HCT116 (cell line): Measurements from ENCODE around the gene FNDC3A. TPM values are rescaled to one million over a fixed set of nuclear protein-coding genes. Genes with fewer than 3 reads are reported as not detected.

Source experiments
- ATAC-seq: fragments of 200-7000 bp; cut with Tn5 transposase; 2 replicates; pipeline ENCODE4 v1.9.1; 2020; ENCODE audit warnings: mild to moderate bottlenecking, moderate library complexity
- BruUV-seq: library from RNA; stranded (reverse); fragments of 400-500 nt; replicated peaks from 2 replicates; lab custom pipeline; 2021; lab: Mats Ljungman, UMichigan
- CTCF ChIA-PET: fragments of 300-600 bp; sonication (Branson Sonifier 250); formaldehyde crosslinking; loops from one replicate; lab custom pipeline; 2021; ENCODE audit warnings: antibody characterized with exemption; lab: Charles Lee
- POLR2A ChIA-PET: fragments of 300-600, 350-600 bp; sonication (Branson Sonifier 250); formaldehyde crosslinking; loops from one replicate; lab custom pipeline; 2021; ENCODE audit warnings: antibody characterized with exemption; lab: Charles Lee
- RAD21 ChIA-PET, 2 experiments: fragments of 300-600 bp; sonication (Branson Sonifier 250); formaldehyde crosslinking; loops; one replicate each; lab custom pipeline; 2023; ENCODE audit warnings: low total read pairs in 2 of 2; ENCODE audit not compliant: uncharacterized antibody in 2 of 2, unreplicated experiment in 2 of 2, low non-redundant PET in 1 of 2; lab: Charles Lee
- DNase-seq: peaks from one replicate; pipeline ENCODE4 v3.0.0-alpha.2; 2010; ENCODE audit warnings: low read depth, low spot score
- H2AFZ ChIP-seq: fragments of 200-600 bp; shearing (Covaris generic), sonication (generic); 2 replicates; pipeline ENCODE4 v1.6.1; 2017; ENCODE audit warnings: low read depth, mixed run types, mixed read lengths, antibody characterized with exemption, low read length; ENCODE audit not compliant: poor library complexity, severe bottlenecking
- H3K27ac ChIP-seq: 2 replicates; pipeline ENCODE4 v1.5.1; 2012; ENCODE audit warnings: low read depth, low read length
- H3K27me3 ChIP-seq: fragments of 200-600 bp; sonication (generic); 2 replicates; pipeline ENCODE4 v1.6.1; 2016; ENCODE audit warnings: mixed run types, low read length, mixed read lengths; ENCODE audit not compliant: insufficient read depth
- H3K36me3 ChIP-seq, 2 experiments: fragments of 200-500 bp in 1 of 2; fragments of 200-600 bp in 1 of 2; sonication (Bioruptor generic) in 1 of 2; sonication (generic) in 1 of 2; 2 replicates each; pipeline versions ENCODE4 v1.5.1 to v1.6.1; 2014 to 2016; ENCODE audit warnings: low read length in 2 of 2, inconsistent platforms in 1 of 2, mixed read lengths in 1 of 2, mixed run types in 1 of 2; ENCODE audit not compliant: insufficient read depth in 2 of 2, control insufficient read depth in 1 of 2
- H3K4me1 ChIP-seq, 2 experiments: fragments of 200-600 bp in 1 of 2; sonication (generic) in 1 of 2; 2 replicates each; pipeline versions ENCODE4 v1.5.1 to v1.6.1; 2012 to 2017; ENCODE audit warnings: low read length in 2 of 2, inconsistent platforms in 1 of 2, mild to moderate bottlenecking in 1 of 2, mixed read lengths in 1 of 2, mixed run types in 1 of 2, moderate library complexity in 1 of 2; ENCODE audit not compliant: insufficient read depth in 2 of 2, control insufficient read depth in 1 of 2
- H3K4me2 ChIP-seq: fragments of 200-600 bp; sonication (generic); 2 replicates; pipeline ENCODE4 v1.6.1; 2017; ENCODE audit warnings: mixed run types, low read length, mixed read lengths
- H3K4me3 ChIP-seq, 2 experiments: fragments of 200-600 bp in 1 of 2; sonication (generic) in 1 of 2; replicated peaks in 1 of 2; 2 replicates each; pipeline ENCODE4 v1.5.1; 2011 to 2016; ENCODE audit warnings: low read length in 2 of 2, control low read depth in 1 of 2, low read depth in 1 of 2, mild to moderate bottlenecking in 1 of 2, mixed read lengths in 1 of 2, mixed run types in 1 of 2
- H3K79me2 ChIP-seq: fragments of 200-600 bp; sonication (generic); 2 replicates; pipeline ENCODE4 v1.6.1; 2017; ENCODE audit warnings: mild to moderate bottlenecking, mixed run types, low read length, moderate library complexity, mixed read lengths; ENCODE audit not compliant: insufficient read depth
- H3K9ac ChIP-seq: fragments of 200-600 bp; sonication (generic); 2 replicates; pipeline ENCODE4 v1.6.1; 2016; ENCODE audit warnings: low read length, mixed read lengths
- H3K9me2 ChIP-seq: fragments of 200-600 bp; sonication (generic), shearing (Covaris generic); 2 replicates; pipeline ENCODE4 v1.6.1; 2017; ENCODE audit warnings: mixed run types, mild to moderate bottlenecking, moderate library complexity; ENCODE audit not compliant: insufficient read depth
- H3K9me3 ChIP-seq, 2 experiments: fragments of 200-500 bp in 1 of 2; fragments of 200-600 bp in 1 of 2; sonication (Bioruptor generic) in 1 of 2; sonication (generic) in 1 of 2; 2 replicates each; pipeline ENCODE4 v1.6.1; 2014 to 2017; ENCODE audit warnings: low read length in 2 of 2, mixed read lengths in 2 of 2, inconsistent platforms in 1 of 2, low read depth in 1 of 2, mild to moderate bottlenecking in 1 of 2, mixed run types in 1 of 2, moderate library complexity in 1 of 2; ENCODE audit not compliant: control insufficient read depth in 1 of 2, insufficient read depth in 1 of 2
- H4K20me1 ChIP-seq: fragments of 200-600 bp; sonication (generic), shearing (Covaris generic); 2 replicates; pipeline ENCODE4 v1.6.1; 2017; ENCODE audit warnings: mixed run types, mild to moderate bottlenecking, moderate library complexity; ENCODE audit not compliant: insufficient read depth
- CBX3 ChIP-seq: IDR thresholded peaks from 2 replicates; pipeline ENCODE4 v1.6.1; 2012; ENCODE audit warnings: low read depth
- CEBPB ChIP-seq: IDR thresholded peaks from 2 replicates; pipeline ENCODE4 v1.6.1; 2012; ENCODE audit warnings: low read depth
- EGR1 ChIP-seq: IDR thresholded peaks from 2 replicates; pipeline ENCODE4 v1.6.1; 2012; ENCODE audit warnings: low read depth
- EZH2 ChIP-seq: fragments of 200-600 bp; sonication (generic); IDR thresholded peaks from 2 replicates; pipeline ENCODE4 v1.6.1; 2017; ENCODE audit warnings: antibody characterized with exemption, mixed run types
- EZH2phosphoT487 ChIP-seq: fragments of 200-600 bp; IDR thresholded peaks from 2 replicates; pipeline ENCODE4 v1.6.1; 2018; ENCODE audit warnings: antibody characterized with exemption, borderline replicate concordance
- FOSL1 ChIP-seq: IDR thresholded peaks from 2 replicates; pipeline ENCODE4 v1.6.1; 2012; ENCODE audit warnings: low read depth
- JUND ChIP-seq: IDR thresholded peaks from 2 replicates; pipeline ENCODE4 v1.6.1; 2012
- POLR2A ChIP-seq: IDR thresholded peaks from 2 replicates; pipeline ENCODE4 v1.7.0; 2011; ENCODE audit warnings: borderline replicate concordance; ENCODE audit not compliant: insufficient read depth, insufficient read length; ENCODE audit errors: extremely low read depth
- POLR2AphosphoS5 ChIP-seq: IDR thresholded peaks from 2 replicates; pipeline ENCODE4 v1.6.1; 2011; ENCODE audit warnings: mild to moderate bottlenecking, low read depth, low read length, moderate library complexity
- RAD21 ChIP-seq: IDR thresholded peaks from 2 replicates; pipeline ENCODE4 v1.6.1; 2012; ENCODE audit warnings: low read depth, mild to moderate bottlenecking
- SP1 ChIP-seq: IDR thresholded peaks from 2 replicates; pipeline ENCODE4 v1.6.1; 2012; ENCODE audit warnings: low read depth
- TCF7L2 ChIP-seq: IDR thresholded peaks from 2 replicates; pipeline ENCODE4 v1.7.0; 2011; ENCODE audit warnings: borderline replicate concordance, inconsistent platforms; ENCODE audit not compliant: insufficient read depth, insufficient read length; ENCODE audit errors: extremely low read depth
- YY1 ChIP-seq: IDR thresholded peaks from 2 replicates; pipeline ENCODE4 v1.6.1; 2011; ENCODE audit warnings: low read length, low read depth, moderate library complexity, mild to moderate bottlenecking; ENCODE audit not compliant: insufficient replicate concordance; ENCODE audit errors: extremely low read depth
- ZFX ChIP-seq: fragments of 450-650 bp; IDR thresholded peaks from 2 replicates; pipeline ENCODE4 v1.6.1; 2017
- ZNF274 ChIP-seq: fragments of 200-500 bp; sonication (Bioruptor generic); IDR thresholded peaks from 2 replicates; pipeline ENCODE4 v1.6.1; 2014; ENCODE audit warnings: mild to moderate bottlenecking, low read depth, low read length, inconsistent platforms
- intact Hi-C: fragments of 100-400 bp; cut with micrococcal nuclease; formaldehyde crosslinking; loops from 2 replicates; pipeline ENCODE4 v1.10.0; 2022
- total RNA-seq: library from RNA; stranded (reverse); gene quantifications from one replicate; pipeline ENCODE4 v1.2.1, GENCODE V29; 2021; ENCODE audit not compliant: unreplicated experiment
- TF ChIP-seq, protein P1 (sequence below): IDR thresholded peaks from 2 replicates; pipeline ENCODE4 v1.6.1; 2012
- TF ChIP-seq, protein P2 (sequence below): IDR thresholded peaks from 2 replicates; pipeline ENCODE4 v1.6.1; 2012; ENCODE audit warnings: low read depth
- TF ChIP-seq, protein P3 (sequence below), 3 experiments: fragments of 200-600 bp in 1 of 3; sonication (generic) in 1 of 3; IDR thresholded peaks in 2 of 3; conservative IDR thresholded peaks in 1 of 3; 2 replicates each; pipeline ENCODE4 v1.5.1; 2012 to 2017; ENCODE audit warnings: low read depth in 2 of 3, low read length in 2 of 3, antibody characterized with exemption in 1 of 3, borderline replicate concordance in 1 of 3, control low read depth in 1 of 3, mild to moderate bottlenecking in 1 of 3, mixed read lengths in 1 of 3, mixed run types in 1 of 3, moderate library complexity in 1 of 3; ENCODE audit not compliant: insufficient read depth in 1 of 3
- TF ChIP-seq, protein P4 (sequence below): IDR thresholded peaks from 2 replicates; pipeline ENCODE4 v1.6.1; 2011; ENCODE audit warnings: mild to moderate bottlenecking, low read length, moderate library complexity; ENCODE audit not compliant: insufficient replicate concordance; ENCODE audit errors: extremely low read depth

Gene FNDC3A
- total RNA-seq, 1 experiment from 2014 or later, result 30.5 TPM

GRCh38 chr13:49258089-49258796 lies 282.5 kb downstream of the FNDC3A start:
- no TSS peak for BruUV-seq
- POLR2A ChIA-PET, result interaction anchor here (1.1 kb wide), 1 partner anchor 10 kb away, joined by 3 read pairs; the partner anchor contains the start of gene CDADC1
- RAD21 ChIA-PET, result no interaction called here

More at GRCh38 chr13:49258089-49258796, 282.5 kb downstream of the FNDC3A start:
- no peaks in the 10 kb centered on the region for H3K79me2 ChIP-seq
- no peaks in the 10 kb centered on the region for H3K9me2 ChIP-seq
- H3K27me3 ChIP-seq, result no peaks in the 10 kb centered on the region
- CTCF ChIA-PET, result no interaction called here
- intact Hi-C loops, result no loop called here
- H3K4me1 ChIP-seq, result no peaks in the 10 kb centered on the region
- H3K4me3 ChIP-seq, result no peak overlapping the region
- ATAC-seq, result no peak
- H3K4me2 ChIP-seq, result no peak overlapping the region
- no peaks in the 10 kb centered on the region for H4K20me1 ChIP-seq
- no peak overlapping the region for H3K9ac ChIP-seq
- no peak for DNase-seq
- TF ChIP-seq EZH2, result no peak
- no peak for TF ChIP-seq JUND
- TF ChIP-seq RAD21, result no peak
- no peak for TF ChIP-seq EZH2phosphoT487
- TF ChIP-seq POLR2A, result no peak
- no peak for TF ChIP-seq CBX3
- TF ChIP-seq, protein P1, sequence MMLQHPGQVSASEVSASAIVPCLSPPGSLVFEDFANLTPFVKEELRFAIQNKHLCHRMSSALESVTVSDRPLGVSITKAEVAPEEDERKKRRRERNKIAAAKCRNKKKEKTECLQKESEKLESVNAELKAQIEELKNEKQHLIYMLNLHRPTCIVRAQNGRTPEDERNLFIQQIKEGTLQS, result no peak
- TF ChIP-seq, protein P2, sequence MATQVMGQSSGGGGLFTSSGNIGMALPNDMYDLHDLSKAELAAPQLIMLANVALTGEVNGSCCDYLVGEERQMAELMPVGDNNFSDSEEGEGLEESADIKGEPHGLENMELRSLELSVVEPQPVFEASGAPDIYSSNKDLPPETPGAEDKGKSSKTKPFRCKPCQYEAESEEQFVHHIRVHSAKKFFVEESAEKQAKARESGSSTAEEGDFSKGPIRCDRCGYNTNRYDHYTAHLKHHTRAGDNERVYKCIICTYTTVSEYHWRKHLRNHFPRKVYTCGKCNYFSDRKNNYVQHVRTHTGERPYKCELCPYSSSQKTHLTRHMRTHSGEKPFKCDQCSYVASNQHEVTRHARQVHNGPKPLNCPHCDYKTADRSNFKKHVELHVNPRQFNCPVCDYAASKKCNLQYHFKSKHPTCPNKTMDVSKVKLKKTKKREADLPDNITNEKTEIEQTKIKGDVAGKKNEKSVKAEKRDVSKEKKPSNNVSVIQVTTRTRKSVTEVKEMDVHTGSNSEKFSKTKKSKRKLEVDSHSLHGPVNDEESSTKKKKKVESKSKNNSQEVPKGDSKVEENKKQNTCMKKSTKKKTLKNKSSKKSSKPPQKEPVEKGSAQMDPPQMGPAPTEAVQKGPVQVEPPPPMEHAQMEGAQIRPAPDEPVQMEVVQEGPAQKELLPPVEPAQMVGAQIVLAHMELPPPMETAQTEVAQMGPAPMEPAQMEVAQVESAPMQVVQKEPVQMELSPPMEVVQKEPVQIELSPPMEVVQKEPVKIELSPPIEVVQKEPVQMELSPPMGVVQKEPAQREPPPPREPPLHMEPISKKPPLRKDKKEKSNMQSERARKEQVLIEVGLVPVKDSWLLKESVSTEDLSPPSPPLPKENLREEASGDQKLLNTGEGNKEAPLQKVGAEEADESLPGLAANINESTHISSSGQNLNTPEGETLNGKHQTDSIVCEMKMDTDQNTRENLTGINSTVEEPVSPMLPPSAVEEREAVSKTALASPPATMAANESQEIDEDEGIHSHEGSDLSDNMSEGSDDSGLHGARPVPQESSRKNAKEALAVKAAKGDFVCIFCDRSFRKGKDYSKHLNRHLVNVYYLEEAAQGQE, result no peak
- TF ChIP-seq, protein P3, sequence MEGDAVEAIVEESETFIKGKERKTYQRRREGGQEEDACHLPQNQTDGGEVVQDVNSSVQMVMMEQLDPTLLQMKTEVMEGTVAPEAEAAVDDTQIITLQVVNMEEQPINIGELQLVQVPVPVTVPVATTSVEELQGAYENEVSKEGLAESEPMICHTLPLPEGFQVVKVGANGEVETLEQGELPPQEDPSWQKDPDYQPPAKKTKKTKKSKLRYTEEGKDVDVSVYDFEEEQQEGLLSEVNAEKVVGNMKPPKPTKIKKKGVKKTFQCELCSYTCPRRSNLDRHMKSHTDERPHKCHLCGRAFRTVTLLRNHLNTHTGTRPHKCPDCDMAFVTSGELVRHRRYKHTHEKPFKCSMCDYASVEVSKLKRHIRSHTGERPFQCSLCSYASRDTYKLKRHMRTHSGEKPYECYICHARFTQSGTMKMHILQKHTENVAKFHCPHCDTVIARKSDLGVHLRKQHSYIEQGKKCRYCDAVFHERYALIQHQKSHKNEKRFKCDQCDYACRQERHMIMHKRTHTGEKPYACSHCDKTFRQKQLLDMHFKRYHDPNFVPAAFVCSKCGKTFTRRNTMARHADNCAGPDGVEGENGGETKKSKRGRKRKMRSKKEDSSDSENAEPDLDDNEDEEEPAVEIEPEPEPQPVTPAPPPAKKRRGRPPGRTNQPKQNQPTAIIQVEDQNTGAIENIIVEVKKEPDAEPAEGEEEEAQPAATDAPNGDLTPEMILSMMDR (IDR thresholded peaks at IDR 0.05 in 2 of 3, conservative IDR thresholded peaks at IDR 0.05 in 1 of 3; ENCODE audit: borderline replicate concordance in 1 of 3, insufficient read depth in 1 of 3, low read depth in 2 of 3, low read length in 2 of 3), result no peak
- no peak for TF ChIP-seq SP1
- TF ChIP-seq ZNF274, result no peak
- no peak for TF ChIP-seq ZFX
- no peak for TF ChIP-seq CEBPB
- TF ChIP-seq FOSL1, result no peak
- TF ChIP-seq, protein P4, sequence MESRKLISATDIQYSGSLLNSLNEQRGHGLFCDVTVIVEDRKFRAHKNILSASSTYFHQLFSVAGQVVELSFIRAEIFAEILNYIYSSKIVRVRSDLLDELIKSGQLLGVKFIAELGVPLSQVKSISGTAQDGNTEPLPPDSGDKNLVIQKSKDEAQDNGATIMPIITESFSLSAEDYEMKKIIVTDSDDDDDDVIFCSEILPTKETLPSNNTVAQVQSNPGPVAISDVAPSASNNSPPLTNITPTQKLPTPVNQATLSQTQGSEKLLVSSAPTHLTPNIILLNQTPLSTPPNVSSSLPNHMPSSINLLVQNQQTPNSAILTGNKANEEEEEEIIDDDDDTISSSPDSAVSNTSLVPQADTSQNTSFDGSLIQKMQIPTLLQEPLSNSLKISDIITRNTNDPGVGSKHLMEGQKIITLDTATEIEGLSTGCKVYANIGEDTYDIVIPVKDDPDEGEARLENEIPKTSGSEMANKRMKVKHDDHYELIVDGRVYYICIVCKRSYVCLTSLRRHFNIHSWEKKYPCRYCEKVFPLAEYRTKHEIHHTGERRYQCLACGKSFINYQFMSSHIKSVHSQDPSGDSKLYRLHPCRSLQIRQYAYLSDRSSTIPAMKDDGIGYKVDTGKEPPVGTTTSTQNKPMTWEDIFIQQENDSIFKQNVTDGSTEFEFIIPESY, result no peak
- TF ChIP-seq EGR1, result no peak
- TF ChIP-seq YY1, result no peak
- no peak for TF ChIP-seq POLR2AphosphoS5
- no peak for TF ChIP-seq TCF7L2
- H2AFZ ChIP-seq, result no peak overlapping the region
- peaks cover 7 to 26% of the 10 kb centered on the region in 2 experiments; a peak in 2 of 4 replicates for H3K36me3 ChIP-seq
- no peak overlapping the region for H3K27ac ChIP-seq
- H3K9me3 ChIP-seq, result no peaks in the 10 kb centered on the region
